HCT116 (cell line): Measurements from ENCODE around the gene E4F1. TPM values are rescaled to one million over a fixed set of nuclear protein-coding genes. Genes with fewer than 3 reads are reported as not detected.

Experiments
- ATAC-seq: fragments of 200-7000 bp; cut with Tn5 transposase; 2 replicates; pipeline ENCODE4 v1.9.1; 2020; ENCODE audit warnings: mild to moderate bottlenecking, moderate library complexity
- BruUV-seq: library from RNA; stranded (reverse); fragments of 400-500 nt; replicated peaks from 2 replicates; lab custom pipeline; 2021; lab: Mats Ljungman, UMichigan
- CTCF ChIA-PET: fragments of 300-600 bp; sonication (Branson Sonifier 250); formaldehyde crosslinking; loops from one replicate; lab custom pipeline; 2021; ENCODE audit warnings: antibody characterized with exemption; lab: Charles Lee
- POLR2A ChIA-PET: fragments of 300-600, 350-600 bp; sonication (Branson Sonifier 250); formaldehyde crosslinking; loops from one replicate; lab custom pipeline; 2021; ENCODE audit warnings: antibody characterized with exemption; lab: Charles Lee
- RAD21 ChIA-PET, 2 experiments: fragments of 300-600 bp; sonication (Branson Sonifier 250); formaldehyde crosslinking; loops; one replicate each; lab custom pipeline; 2023; ENCODE audit warnings: low total read pairs in 2 of 2; ENCODE audit not compliant: uncharacterized antibody in 2 of 2, unreplicated experiment in 2 of 2, low non-redundant PET in 1 of 2; lab: Charles Lee
- DNase-seq: peaks from one replicate; pipeline ENCODE4 v3.0.0-alpha.2; 2010; ENCODE audit warnings: low read depth, low spot score
- H2AFZ ChIP-seq: fragments of 200-600 bp; shearing (Covaris generic), sonication (generic); 2 replicates; pipeline ENCODE4 v1.6.1; 2017; ENCODE audit warnings: low read depth, mixed run types, mixed read lengths, antibody characterized with exemption, low read length; ENCODE audit not compliant: poor library complexity, severe bottlenecking
- H3K27ac ChIP-seq: 2 replicates; pipeline ENCODE4 v1.5.1; 2012; ENCODE audit warnings: low read depth, low read length
- H3K27me3 ChIP-seq: fragments of 200-600 bp; sonication (generic); 2 replicates; pipeline ENCODE4 v1.6.1; 2016; ENCODE audit warnings: mixed run types, low read length, mixed read lengths; ENCODE audit not compliant: insufficient read depth
- H3K36me3 ChIP-seq, 2 experiments: fragments of 200-500 bp in 1 of 2; fragments of 200-600 bp in 1 of 2; sonication (Bioruptor generic) in 1 of 2; sonication (generic) in 1 of 2; 2 replicates each; pipeline versions ENCODE4 v1.5.1 to v1.6.1; 2014 to 2016; ENCODE audit warnings: low read length in 2 of 2, inconsistent platforms in 1 of 2, mixed read lengths in 1 of 2, mixed run types in 1 of 2; ENCODE audit not compliant: insufficient read depth in 2 of 2, control insufficient read depth in 1 of 2
- H3K4me1 ChIP-seq, 2 experiments: fragments of 200-600 bp in 1 of 2; sonication (generic) in 1 of 2; 2 replicates each; pipeline versions ENCODE4 v1.5.1 to v1.6.1; 2012 to 2017; ENCODE audit warnings: low read length in 2 of 2, inconsistent platforms in 1 of 2, mild to moderate bottlenecking in 1 of 2, mixed read lengths in 1 of 2, mixed run types in 1 of 2, moderate library complexity in 1 of 2; ENCODE audit not compliant: insufficient read depth in 2 of 2, control insufficient read depth in 1 of 2
- H3K4me2 ChIP-seq: fragments of 200-600 bp; sonication (generic); 2 replicates; pipeline ENCODE4 v1.6.1; 2017; ENCODE audit warnings: mixed run types, low read length, mixed read lengths
- H3K4me3 ChIP-seq, 2 experiments: fragments of 200-600 bp in 1 of 2; sonication (generic) in 1 of 2; replicated peaks in 1 of 2; 2 replicates each; pipeline ENCODE4 v1.5.1; 2011 to 2016; ENCODE audit warnings: low read length in 2 of 2, control low read depth in 1 of 2, low read depth in 1 of 2, mild to moderate bottlenecking in 1 of 2, mixed read lengths in 1 of 2, mixed run types in 1 of 2
- H3K79me2 ChIP-seq: fragments of 200-600 bp; sonication (generic); 2 replicates; pipeline ENCODE4 v1.6.1; 2017; ENCODE audit warnings: mild to moderate bottlenecking, mixed run types, low read length, moderate library complexity, mixed read lengths; ENCODE audit not compliant: insufficient read depth
- H3K9ac ChIP-seq: fragments of 200-600 bp; sonication (generic); 2 replicates; pipeline ENCODE4 v1.6.1; 2016; ENCODE audit warnings: low read length, mixed read lengths
- H3K9me2 ChIP-seq: fragments of 200-600 bp; sonication (generic), shearing (Covaris generic); 2 replicates; pipeline ENCODE4 v1.6.1; 2017; ENCODE audit warnings: mixed run types, mild to moderate bottlenecking, moderate library complexity; ENCODE audit not compliant: insufficient read depth
- H3K9me3 ChIP-seq, 2 experiments: fragments of 200-500 bp in 1 of 2; fragments of 200-600 bp in 1 of 2; sonication (Bioruptor generic) in 1 of 2; sonication (generic) in 1 of 2; 2 replicates each; pipeline ENCODE4 v1.6.1; 2014 to 2017; ENCODE audit warnings: low read length in 2 of 2, mixed read lengths in 2 of 2, inconsistent platforms in 1 of 2, low read depth in 1 of 2, mild to moderate bottlenecking in 1 of 2, mixed run types in 1 of 2, moderate library complexity in 1 of 2; ENCODE audit not compliant: control insufficient read depth in 1 of 2, insufficient read depth in 1 of 2
- H4K20me1 ChIP-seq: fragments of 200-600 bp; sonication (generic), shearing (Covaris generic); 2 replicates; pipeline ENCODE4 v1.6.1; 2017; ENCODE audit warnings: mixed run types, mild to moderate bottlenecking, moderate library complexity; ENCODE audit not compliant: insufficient read depth
- CBX3 ChIP-seq: IDR thresholded peaks from 2 replicates; pipeline ENCODE4 v1.6.1; 2012; ENCODE audit warnings: low read depth
- intact Hi-C: fragments of 100-400 bp; cut with micrococcal nuclease; formaldehyde crosslinking; loops from 2 replicates; pipeline ENCODE4 v1.10.0; 2022
- total RNA-seq: library from RNA; stranded (reverse); gene quantifications from one replicate; pipeline ENCODE4 v1.2.1, GENCODE V29; 2021; ENCODE audit not compliant: unreplicated experiment
- TF ChIP-seq, protein P1 (sequence below): IDR thresholded peaks from 2 replicates; pipeline ENCODE4 v1.6.1; 2011; ENCODE audit warnings: mild to moderate bottlenecking, low read length, moderate library complexity; ENCODE audit not compliant: insufficient replicate concordance; ENCODE audit errors: extremely low read depth

E4F1 gene
- total RNA-seq, 1 experiment from 2014 or later, result 40.7 TPM

DNA sequence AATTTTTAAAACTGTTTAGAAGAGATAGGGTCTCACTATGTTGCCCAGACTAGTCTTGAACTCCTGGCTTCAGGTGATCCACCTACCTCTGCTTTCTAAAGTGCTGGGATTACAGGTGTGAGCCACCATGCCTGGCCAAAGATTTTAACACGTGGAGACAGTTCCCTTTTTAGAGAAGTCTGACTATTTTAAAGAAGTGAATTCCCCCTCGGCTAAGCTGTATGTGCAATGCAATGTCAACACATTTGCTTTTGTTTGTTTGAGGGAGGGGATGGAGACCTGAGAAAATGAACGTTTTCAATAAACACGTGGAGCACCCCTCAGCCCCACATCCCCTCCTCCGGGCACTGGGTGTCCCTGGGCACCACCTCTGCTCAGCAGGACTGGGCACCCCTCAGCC, 58.9 kb downstream of the E4F1 start (continued):
- TF ChIP-seq, protein P1, sequence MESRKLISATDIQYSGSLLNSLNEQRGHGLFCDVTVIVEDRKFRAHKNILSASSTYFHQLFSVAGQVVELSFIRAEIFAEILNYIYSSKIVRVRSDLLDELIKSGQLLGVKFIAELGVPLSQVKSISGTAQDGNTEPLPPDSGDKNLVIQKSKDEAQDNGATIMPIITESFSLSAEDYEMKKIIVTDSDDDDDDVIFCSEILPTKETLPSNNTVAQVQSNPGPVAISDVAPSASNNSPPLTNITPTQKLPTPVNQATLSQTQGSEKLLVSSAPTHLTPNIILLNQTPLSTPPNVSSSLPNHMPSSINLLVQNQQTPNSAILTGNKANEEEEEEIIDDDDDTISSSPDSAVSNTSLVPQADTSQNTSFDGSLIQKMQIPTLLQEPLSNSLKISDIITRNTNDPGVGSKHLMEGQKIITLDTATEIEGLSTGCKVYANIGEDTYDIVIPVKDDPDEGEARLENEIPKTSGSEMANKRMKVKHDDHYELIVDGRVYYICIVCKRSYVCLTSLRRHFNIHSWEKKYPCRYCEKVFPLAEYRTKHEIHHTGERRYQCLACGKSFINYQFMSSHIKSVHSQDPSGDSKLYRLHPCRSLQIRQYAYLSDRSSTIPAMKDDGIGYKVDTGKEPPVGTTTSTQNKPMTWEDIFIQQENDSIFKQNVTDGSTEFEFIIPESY, result no peak

DNA sequence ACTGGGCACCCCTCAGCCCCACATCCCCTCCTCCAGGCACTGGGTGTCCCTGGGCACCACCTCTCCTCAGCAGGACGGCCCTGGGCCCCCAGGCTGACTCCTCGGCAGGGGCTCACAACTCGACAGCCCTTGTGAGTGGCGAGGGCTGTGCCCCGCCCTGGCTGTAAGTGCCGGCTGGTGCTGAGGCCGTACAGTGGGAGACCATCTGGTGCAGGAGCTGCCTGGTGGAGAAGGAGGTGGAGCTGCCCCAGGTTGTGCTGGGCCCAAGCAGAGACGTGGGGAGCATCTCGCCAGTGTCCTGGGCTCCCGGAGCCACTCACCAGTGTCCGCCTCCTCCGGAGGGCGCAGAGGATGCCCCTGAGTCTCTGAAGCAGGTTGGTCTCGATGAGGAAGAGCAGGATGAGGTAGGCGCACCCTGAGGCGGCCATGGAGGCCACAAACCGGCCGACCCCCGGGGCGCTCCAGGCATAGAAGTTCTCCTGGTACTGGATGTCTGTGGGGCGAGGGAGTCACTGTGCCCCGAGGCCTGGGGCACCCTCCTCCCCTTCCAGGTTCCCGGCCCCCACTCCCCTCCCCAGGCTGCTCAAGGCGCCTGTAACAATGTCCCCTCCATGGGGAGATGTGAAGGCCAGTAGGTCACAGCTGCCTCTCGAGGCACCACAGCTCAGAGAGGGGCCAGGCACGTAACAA, 59.6 kb downstream of the E4F1 start:
- no TSS peak for BruUV-seq
- TF ChIP-seq CBX3, result no peak
- RAD21 ChIA-PET, result no interaction called here
- DNase-seq, result no peak
- no peak overlapping the region for H3K9ac ChIP-seq
- no peaks in the 10 kb centered on the region for H3K27me3 ChIP-seq
- CTCF ChIA-PET, result no interaction called here
- no peak for ATAC-seq
- H3K36me3 ChIP-seq, result no peaks in the 10 kb centered on the region
- no peak overlapping the region for H3K4me3 ChIP-seq
- no peak overlapping the region for H3K4me2 ChIP-seq
- H2AFZ ChIP-seq, result no peak overlapping the region
- H3K27ac ChIP-seq, result no peak overlapping the region
- no peaks in the 10 kb centered on the region for H3K9me2 ChIP-seq
- no peaks in the 10 kb centered on the region for H3K9me3 ChIP-seq
- no peaks in the 10 kb centered on the region for H4K20me1 ChIP-seq
- no peaks in the 10 kb centered on the region for H3K79me2 ChIP-seq
- intact Hi-C loops, result no loop called here
- no peaks in the 10 kb centered on the region for H3K4me1 ChIP-seq
- POLR2A ChIA-PET, result no interaction called here
